Transverse colon (tissue), 4 donors: ENCODE results near the gene FTL. TPM values are rescaled to one million over a fixed set of nuclear protein-coding genes. Genes with fewer than 3 reads are reported as not detected.

ENCODE experiments used
- DNase-seq: peaks from one replicate; pipeline ENCODE4 v3.0.0-alpha.2; 2019
- H3K27ac ChIP-seq, 4 donors: fragments of 200-600 bp; sonication (generic); 2 replicates each; pipeline ENCODE4 v1.5.1; 2016 to 2018; ENCODE audit warnings: inconsistent platforms in 4 of 4
- H3K27me3 ChIP-seq: fragments of 200-600 bp; sonication (generic); 2 replicates; pipeline ENCODE4 v1.5.1; 2017; ENCODE audit warnings: inconsistent platforms
- H3K36me3 ChIP-seq, 4 donors: fragments of 200-600 bp; sonication (generic); 2 replicates each; pipeline ENCODE4 v1.5.1; 2017 to 2019; ENCODE audit warnings: inconsistent platforms in 4 of 4
- H3K4me1 ChIP-seq, 4 donors: fragments of 200-600 bp; sonication (generic); 2 replicates each; pipeline ENCODE4 v1.5.1; 2017 to 2020; ENCODE audit warnings: inconsistent platforms in 4 of 4
- H3K4me3 ChIP-seq, 4 donors: fragments of 200-600 bp; sonication (generic); 1 replicate in 1 of 4; 2 replicates in 3 of 4; pipeline versions ENCODE4 v1.5.1 to v1.6.1; 2017 to 2019; ENCODE audit warnings: inconsistent platforms in 4 of 4
- H3K9me3 ChIP-seq, 2 donors: fragments of 200-600 bp; sonication (generic); 2 replicates each; pipeline ENCODE4 v1.5.1; 2017 to 2019; ENCODE audit warnings: inconsistent platforms in 2 of 2
- EP300 ChIP-seq: sonication (generic); formaldehyde crosslinking; IDR thresholded peaks from one replicate; pipeline ENCODE4 v1.6.1; 2017; ENCODE audit warnings: antibody characterized with exemption, low read depth
- POLR2A ChIP-seq: fragments of 450-650 bp; IDR thresholded peaks from one replicate; pipeline ENCODE4 v1.6.1; 2016; ENCODE audit warnings: antibody characterized with exemption, mild to moderate bottlenecking, moderate library complexity
- POLR2AphosphoS5 ChIP-seq, 3 donors: sonication (generic); formaldehyde crosslinking; IDR thresholded peaks; one replicate each; pipeline ENCODE4 v1.6.1; 2016; ENCODE audit warnings: antibody characterized with exemption in 3 of 3
- WGBS, 2 donors: methylation state at CpG; one replicate each; pipeline ENCODE4 v1.1.5; 2018; ENCODE audit warnings: low coverage in 1 of 2; 5-methylcytosine and 5-hydroxymethylcytosine counted together
- in situ Hi-C, 4 donors: fragments of 200-750 bp; cut with MboI; loops; one replicate each; pipeline versions ENCODE4 v1.15.0 to v1.15.1; 2017; ENCODE audit warnings: low sequenced_read_pairs in 3 of 4, low pct_ligation_motif_present in 1 of 4, low pct_unique_long_range_greater_than_20kb in 1 of 4
- intact Hi-C: fragments of 100-400 bp; cut with DNase I; formaldehyde crosslinking; loops from one replicate; pipeline ENCODE4 v1.15.1; 2023; ENCODE audit warnings: low total_unique reads
- total RNA-seq, 4 donors: library from RNA; depleted of rRNA; stranded (reverse); fragments of >200 nt; gene quantifications; one replicate each; pipeline ENCODE4 v1.1.0, GENCODE V29; 2016
- TF ChIP-seq, protein P1 (sequence below), 5 experiments: fragments of 200-600 bp in 3 of 5; fragments of 450-650 bp in 2 of 5; sonication (generic) in 3 of 5; IDR thresholded peaks; 1 replicate in 2 of 5; 2 replicates in 3 of 5; pipeline ENCODE4 v1.5.1; 2016 to 2017; ENCODE audit warnings: antibody characterized with exemption in 5 of 5, inconsistent platforms in 3 of 5, mild to moderate bottlenecking in 2 of 5, moderate library complexity in 1 of 5

FTL gene
- total RNA-seq, 4 donors from 2014 or later: 3,057 to 3,935 (median 3,837) TPM

DNA sequence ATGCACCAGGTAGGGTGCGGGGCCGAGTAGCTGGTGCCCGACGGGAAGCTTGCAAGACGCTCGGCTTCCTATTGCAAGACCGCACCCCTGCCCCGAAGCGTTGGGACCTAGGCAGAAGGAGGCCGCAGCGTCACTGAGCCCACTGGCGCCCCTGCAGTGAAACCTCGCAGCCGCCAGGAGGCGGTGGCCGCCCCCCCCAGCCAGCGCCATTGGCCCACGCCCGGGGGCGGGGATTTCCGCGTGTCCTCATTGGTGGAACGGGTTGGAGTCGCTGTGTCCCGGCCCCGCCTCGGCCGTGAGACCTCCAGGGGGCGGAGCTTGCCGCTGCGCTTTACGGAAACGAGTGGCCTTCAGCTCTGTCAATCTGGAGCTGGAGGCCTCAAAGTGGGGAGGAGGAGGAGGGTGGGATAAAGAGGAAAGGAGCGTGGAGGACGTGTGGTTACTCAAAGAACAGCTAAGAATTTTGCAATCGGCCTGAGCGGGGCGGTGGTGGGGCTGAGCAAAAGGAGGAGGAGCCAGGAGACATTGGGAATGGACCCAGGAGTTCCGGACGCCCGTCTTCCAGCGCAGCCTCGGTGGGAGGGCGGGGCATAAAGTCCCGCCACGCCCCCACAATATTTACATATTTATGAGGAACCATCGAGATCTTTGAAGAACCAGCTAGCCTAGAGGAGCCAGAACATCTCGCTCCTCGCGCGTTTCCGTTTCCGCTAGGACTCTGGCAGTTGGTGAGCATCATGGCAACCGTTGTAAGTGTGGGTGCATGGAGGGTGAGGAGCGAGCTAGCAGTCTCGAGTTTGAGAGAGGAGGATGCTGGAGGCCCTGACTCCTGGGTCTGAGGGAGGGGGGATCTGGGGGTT is 28.3 kb downstream of the FTL start, which contains the start of the genes GYS1 and RUVBL2:
TSS of gene GYS1 (minus strand) at position 135 of the 860 bp plus-strand sequence. CDS start 197 bp downstream, outside the sequence.
TSS of gene RUVBL2 (plus strand) at position 713 of the 860 bp plus-strand sequence. CDS start at position 738, 25 bp downstream.
- WGBS, 2 donors: 0% methylated on average over 10 to 56 of the region's 56 CpGs
- Histone ChIP-seq H3K36me3 (peaks cover 0 to 2% (median 0%) of the 10 kb centered on the region in 4 donors), H3K4me3 (peak within 1 kb of the TSS; percentile 47 to 87 (median 54)), H3K9me3 (no peaks in the 10 kb centered on the region), H3K27me3 (no peaks in the 10 kb centered on the region), H3K4me1 (peaks cover 16 to 36% (median 29%) of the 10 kb centered on the region in 4 donors), H3K27ac (peak within 1 kb of the TSS; percentile 89 to 96 (median 94))
- intact Hi-C loops (loop anchor here (2.0 kb wide), 1 partner anchor 203 kb away; no protein-coding TSS in a partner anchor), in situ Hi-C loops (no loop called here)
- peak; percentile 99 for DNase-seq
- peak; percentile 92 for TF ChIP-seq POLR2A
- TF ChIP-seq EP300: no peak
- peak; percentile 96 to 98 (median 98) for TF ChIP-seq POLR2AphosphoS5 (IDR thresholded peaks at IDR 0.05)
- TF ChIP-seq, protein P1, sequence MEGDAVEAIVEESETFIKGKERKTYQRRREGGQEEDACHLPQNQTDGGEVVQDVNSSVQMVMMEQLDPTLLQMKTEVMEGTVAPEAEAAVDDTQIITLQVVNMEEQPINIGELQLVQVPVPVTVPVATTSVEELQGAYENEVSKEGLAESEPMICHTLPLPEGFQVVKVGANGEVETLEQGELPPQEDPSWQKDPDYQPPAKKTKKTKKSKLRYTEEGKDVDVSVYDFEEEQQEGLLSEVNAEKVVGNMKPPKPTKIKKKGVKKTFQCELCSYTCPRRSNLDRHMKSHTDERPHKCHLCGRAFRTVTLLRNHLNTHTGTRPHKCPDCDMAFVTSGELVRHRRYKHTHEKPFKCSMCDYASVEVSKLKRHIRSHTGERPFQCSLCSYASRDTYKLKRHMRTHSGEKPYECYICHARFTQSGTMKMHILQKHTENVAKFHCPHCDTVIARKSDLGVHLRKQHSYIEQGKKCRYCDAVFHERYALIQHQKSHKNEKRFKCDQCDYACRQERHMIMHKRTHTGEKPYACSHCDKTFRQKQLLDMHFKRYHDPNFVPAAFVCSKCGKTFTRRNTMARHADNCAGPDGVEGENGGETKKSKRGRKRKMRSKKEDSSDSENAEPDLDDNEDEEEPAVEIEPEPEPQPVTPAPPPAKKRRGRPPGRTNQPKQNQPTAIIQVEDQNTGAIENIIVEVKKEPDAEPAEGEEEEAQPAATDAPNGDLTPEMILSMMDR (IDR thresholded peaks at IDR 0.05): peak; percentile 97 to 100 (median 99)

DNA sequence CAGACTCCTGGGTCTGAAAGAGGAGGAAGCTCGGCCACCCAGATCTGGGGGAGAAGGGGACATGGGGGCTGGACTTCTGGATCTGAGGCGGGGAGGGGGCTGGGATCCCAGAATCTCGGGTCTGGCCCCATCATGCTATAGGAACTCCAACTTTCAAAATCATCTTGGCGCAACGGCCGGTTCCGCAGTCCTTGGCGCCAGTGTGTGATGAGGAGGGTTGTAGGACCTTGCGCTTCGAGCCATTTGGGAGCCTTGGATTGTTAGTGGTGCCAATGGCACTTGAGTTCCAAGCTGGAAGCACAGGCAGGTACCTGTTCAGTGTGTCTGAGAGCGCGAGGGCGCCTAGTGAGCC is 28.9 kb downstream of the FTL start:
- H3K36me3 ChIP-seq: no peaks in the 10 kb centered on the region
- DNase-seq: no peak
- in situ Hi-C loops (no loop called here), intact Hi-C loops (no loop called here)
- no peaks in the 10 kb centered on the region for H3K27me3 ChIP-seq
- WGBS, 2 donors: 2 to 4% methylated on average over 4 to 13 of the region's 13 CpGs
- peak overlapping the region; percentile 47 to 87 (median 54) for H3K4me3 ChIP-seq
- TF ChIP-seq POLR2AphosphoS5 (IDR thresholded peaks at IDR 0.05) (no peak), POLR2A (no peak), EP300 (no peak)
- TF ChIP-seq, protein P1 (IDR thresholded peaks at IDR 0.05): no peak
- H3K9me3 ChIP-seq: no peaks in the 10 kb centered on the region
- H3K27ac ChIP-seq: peak overlapping the region; percentile 89 to 96 (median 94)
- H3K4me1 ChIP-seq: peaks cover 16 to 36% (median 29%) of the 10 kb centered on the region in 4 donors

DNA sequence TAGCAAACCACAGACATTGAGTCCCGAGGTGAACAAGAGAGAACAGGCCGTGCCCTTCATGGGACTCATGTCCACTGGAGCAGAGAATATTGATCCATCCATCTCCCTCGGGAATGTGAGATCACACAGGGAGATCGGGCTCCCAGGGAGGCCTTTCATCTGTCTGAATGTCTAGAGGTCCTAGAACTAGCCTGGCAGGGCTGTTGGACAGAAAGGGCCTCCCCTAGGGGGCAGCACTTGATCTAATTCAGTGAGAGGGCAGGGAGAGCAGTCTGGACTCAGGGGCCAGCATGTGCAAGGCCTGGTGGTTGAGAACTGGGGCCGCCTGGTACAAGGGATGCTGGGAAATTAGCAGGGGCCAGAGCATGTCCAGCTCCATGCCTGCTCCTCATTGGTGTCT is 32.9 kb downstream of the FTL start:
- TF ChIP-seq, protein P1 (IDR thresholded peaks at IDR 0.05): peak; percentile 22 to 40 (median 34)
- TF ChIP-seq POLR2A: no peak
- Histone ChIP-seq H3K27me3 (no peaks in the 10 kb centered on the region), H3K9me3 (no peaks in the 10 kb centered on the region), H3K36me3 (no peaks in the 10 kb centered on the region), H3K4me1 (peaks cover 7 to 16% (median 12%) of the 10 kb centered on the region in 4 donors), H3K27ac (no peak overlapping the region), H3K4me3 (no peak overlapping the region)
- WGBS, 2 donors: 80 to 100% methylated on average over 2 to 5 of the region's 5 CpGs
- intact Hi-C loops: no loop called here
- DNase-seq: peak; percentile 62
- in situ Hi-C loops: no loop called here

DNA sequence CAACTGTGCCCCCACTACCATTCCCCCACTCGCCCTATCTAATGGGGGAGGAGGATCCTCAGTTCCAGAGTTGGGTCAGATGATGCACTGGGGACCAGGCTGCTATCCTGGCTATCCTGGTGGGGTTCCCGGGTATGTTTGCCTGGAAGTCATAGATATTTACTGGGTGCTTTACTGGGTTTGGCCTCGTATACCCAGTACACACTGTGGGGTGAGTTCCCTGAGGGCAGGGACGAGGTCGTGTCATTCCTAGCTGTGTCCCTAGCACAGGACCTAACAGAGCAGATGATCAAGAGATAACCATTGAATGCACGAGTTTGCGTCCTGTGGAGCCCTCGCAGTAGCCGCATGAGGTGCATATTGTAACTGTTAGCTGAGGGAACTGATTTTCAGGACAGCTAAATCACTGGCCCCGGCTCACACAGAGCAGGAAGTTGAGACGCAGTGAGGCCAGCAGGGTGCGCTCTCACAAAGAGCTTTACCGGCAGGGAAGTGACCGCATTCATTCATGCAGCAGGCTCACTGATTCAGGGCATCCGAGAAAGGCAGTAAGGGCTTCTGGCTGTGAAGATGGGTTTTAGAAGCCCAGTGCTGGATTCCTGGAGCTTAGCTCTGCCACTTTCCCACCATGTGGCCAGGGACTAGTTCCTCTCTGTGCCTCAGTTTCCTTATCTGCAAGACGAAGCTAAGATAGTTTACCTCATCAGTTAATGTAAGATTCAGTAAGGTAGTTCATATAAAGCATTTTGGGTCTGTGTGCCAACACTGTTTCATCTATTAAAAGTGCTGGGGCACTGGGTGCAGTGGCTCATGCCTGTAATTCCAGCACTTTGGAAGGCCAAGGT is 34.6 kb downstream of the FTL start:
- no peaks in the 10 kb centered on the region for H3K9me3 ChIP-seq
- in situ Hi-C loops (no loop called here), intact Hi-C loops (no loop called here)
- H3K4me3 ChIP-seq: no peak overlapping the region
- H3K27me3 ChIP-seq: no peaks in the 10 kb centered on the region
- DNase-seq: peak; percentile 69
- peaks cover 0 to 14% (median 2%) of the 10 kb centered on the region in 4 donors for H3K36me3 ChIP-seq
- WGBS, 2 donors: 59% methylated on average over 16 of the region's 16 CpGs; no CpG with 5 or more reads in 1 of the 2 donors
- H3K4me1 ChIP-seq: peaks cover under 1 to 7% (median 4%) of the 10 kb centered on the region in 4 donors
- TF ChIP-seq EP300: no peak
- TF ChIP-seq, protein P1 (IDR thresholded peaks at IDR 0.05): peak; percentile 46 to 62 (median 54)
- no peak overlapping the region for H3K27ac ChIP-seq
